Subcutaneous abdominal adipose tissue (tissue), 5 donors: ENCODE data around the gene CDA.

Experiments used
- H3K27ac ChIP-seq: one replicate; pipeline ENCODE4 v1.7.0; 2013; ENCODE audit warnings: low read depth, mild to moderate bottlenecking, inconsistent platforms, low read length, moderate library complexity
- H3K27me3 ChIP-seq, 5 donors: one replicate each; pipeline ENCODE4 v1.7.0; 2013; ENCODE audit warnings: low read length in 5 of 5, inconsistent platforms in 1 of 5; ENCODE audit not compliant: control insufficient read depth in 5 of 5, insufficient read depth in 4 of 5
- H3K36me3 ChIP-seq, 5 donors: one replicate each; pipeline ENCODE4 v1.7.0; 2013; ENCODE audit warnings: low read length in 5 of 5; ENCODE audit not compliant: control insufficient read depth in 5 of 5, insufficient read depth in 5 of 5
- H3K4me1 ChIP-seq, 5 donors: one replicate each; pipeline ENCODE4 v1.7.0; 2013; ENCODE audit warnings: low read length in 5 of 5, mild to moderate bottlenecking in 3 of 5, moderate library complexity in 1 of 5; ENCODE audit not compliant: control insufficient read depth in 5 of 5, insufficient read depth in 5 of 5
- H3K4me3 ChIP-seq, 5 donors: one replicate each; pipeline ENCODE4 v1.7.0; 2013; ENCODE audit warnings: low read length in 5 of 5, low read depth in 1 of 5
- H3K9ac ChIP-seq, 5 donors: one replicate each; pipeline ENCODE4 v1.7.0; 2013; ENCODE audit warnings: low read length in 5 of 5, mild to moderate bottlenecking in 4 of 5, moderate library complexity in 3 of 5
- H3K9me3 ChIP-seq, 5 donors: one replicate each; pipeline ENCODE4 v1.7.0; 2013; ENCODE audit warnings: low read length in 5 of 5; ENCODE audit not compliant: control insufficient read depth in 5 of 5
- donor health status: healthy.
- donor health status: healthy.
- donor health status: healthy.
- donor health status: healthy.
- donor health status: healthy.

CDA gene

DNA sequence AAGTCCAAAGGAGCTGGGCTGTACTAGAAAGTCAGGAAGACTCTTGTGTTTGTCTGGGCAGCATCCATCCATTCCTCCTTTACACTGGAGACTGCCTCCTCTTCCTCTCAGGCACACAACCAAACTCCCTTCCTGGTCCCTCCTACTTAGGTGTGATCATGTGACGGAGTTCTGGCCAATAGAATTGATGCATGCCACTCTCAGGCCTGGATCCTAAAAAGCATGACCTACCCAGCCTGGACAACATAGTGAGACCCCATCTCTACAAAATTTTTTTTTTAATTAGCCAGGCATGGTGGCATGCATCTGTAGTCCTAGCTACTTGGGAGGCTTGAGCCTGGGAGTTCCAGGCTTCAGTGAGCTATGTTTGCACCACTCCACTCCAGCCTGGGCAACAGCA, 27.9 kb upstream of the CDA start:
- H3K4me3 ChIP-seq = no peak overlapping the region
- peaks cover 0 to 7% (median 0%) of the 10 kb centered on the region in 5 donors for H3K4me1 ChIP-seq
- H3K36me3 ChIP-seq = no peaks in the 10 kb centered on the region
- H3K27ac ChIP-seq = no peak overlapping the region
- H3K27me3 ChIP-seq = peaks cover 2 to 27% (median 11%) of the 10 kb centered on the region in 5 donors
- H3K9me3 ChIP-seq = no peaks in the 10 kb centered on the region
- H3K9ac ChIP-seq = no peak overlapping the region

DNA sequence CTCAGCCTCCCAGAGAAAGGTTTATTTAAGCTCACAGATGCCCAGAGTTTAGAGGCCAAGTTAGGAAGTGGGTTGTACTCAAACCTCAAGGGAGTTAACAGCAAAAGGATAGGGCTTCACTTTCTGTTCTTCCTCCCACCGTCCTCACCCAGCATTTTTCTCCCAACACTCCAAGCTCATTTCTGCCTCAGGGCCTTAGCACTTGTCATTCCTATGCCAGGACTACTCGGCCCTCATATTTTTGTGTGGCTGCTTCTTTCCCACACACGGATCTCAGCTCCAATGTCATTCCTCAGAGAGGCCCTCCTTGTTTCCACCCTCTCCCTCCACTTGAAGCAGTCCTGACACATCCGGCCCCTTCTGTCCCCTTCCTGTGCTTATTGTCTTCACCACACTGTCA, 23.7 kb upstream of the CDA start:
- no peak overlapping the region for H3K27ac ChIP-seq
- peaks cover 8 to 24% (median 14%) of the 10 kb centered on the region in 5 donors for H3K27me3 ChIP-seq
- H3K4me1 ChIP-seq = no peaks in the 10 kb centered on the region
- H3K9ac ChIP-seq = no peak overlapping the region
- H3K9me3 ChIP-seq = no peaks in the 10 kb centered on the region
- no peaks in the 10 kb centered on the region for H3K36me3 ChIP-seq
- H3K4me3 ChIP-seq = no peak overlapping the region

DNA sequence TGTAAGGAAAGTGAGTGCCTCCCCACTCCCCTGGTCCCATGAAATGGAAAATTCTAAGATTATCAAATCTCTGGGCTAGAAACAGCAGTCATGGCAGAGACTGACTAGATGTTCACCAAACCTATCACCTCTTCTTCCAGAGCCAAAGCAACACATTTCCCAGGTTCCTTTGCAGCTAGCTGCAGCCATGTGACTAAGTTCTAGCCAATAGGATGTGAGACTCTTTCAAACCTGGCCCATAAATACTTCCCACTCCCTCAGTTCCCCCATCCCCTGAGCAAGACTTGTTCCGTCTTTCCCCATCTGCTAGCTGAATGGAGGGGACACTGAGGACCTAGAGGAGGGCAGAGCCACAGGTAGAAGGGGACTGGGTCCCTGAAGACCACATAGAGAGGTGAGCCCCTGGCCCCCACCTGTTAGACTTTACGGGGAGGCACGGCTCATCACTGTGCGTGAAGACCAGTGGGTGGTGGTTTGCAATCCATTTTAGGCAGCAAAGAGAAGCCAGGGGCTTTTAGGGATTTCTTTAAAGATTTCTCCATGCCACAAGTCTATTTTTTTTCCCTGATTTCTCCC, 19.3 kb upstream of the CDA start:
- peaks cover 6 to 14% (median 11%) of the 10 kb centered on the region in 5 donors for H3K27me3 ChIP-seq
- no peak overlapping the region for H3K27ac ChIP-seq
- H3K9me3 ChIP-seq = peaks cover 0 to 7% (median 4%) of the 10 kb centered on the region in 5 donors
- H3K4me1 ChIP-seq = no peaks in the 10 kb centered on the region
- H3K36me3 ChIP-seq = no peaks in the 10 kb centered on the region
- H3K9ac ChIP-seq = no peak overlapping the region
- no peak overlapping the region for H3K4me3 ChIP-seq

- H3K27me3 ChIP-seq = peaks cover 6 to 15% (median 13%) of the 10 kb centered on the region in 5 donors
- H3K27ac ChIP-seq = no peak overlapping the region
- H3K4me1 ChIP-seq = no peaks in the 10 kb centered on the region
- peaks cover 0 to 7% (median 4%) of the 10 kb centered on the region in 5 donors for H3K9me3 ChIP-seq
- H3K36me3 ChIP-seq = no peaks in the 10 kb centered on the region
- H3K4me3 ChIP-seq = no peak overlapping the region
- H3K9ac ChIP-seq = no peak overlapping the region
Observed at GRCh38 chr1:20571427-20571826, 17.5 kb upstream of the CDA start.

- no peak overlapping the region for H3K9ac ChIP-seq
- peaks cover 6 to 15% (median 13%) of the 10 kb centered on the region in 5 donors for H3K27me3 ChIP-seq
- H3K36me3 ChIP-seq = no peaks in the 10 kb centered on the region
- H3K4me1 ChIP-seq = no peaks in the 10 kb centered on the region
- peaks cover 0 to 7% (median 4%) of the 10 kb centered on the region in 5 donors for H3K9me3 ChIP-seq
- no peak overlapping the region for H3K4me3 ChIP-seq
- no peak overlapping the region for H3K27ac ChIP-seq
Observed at GRCh38 chr1:20573987-20574386, 14.9 kb upstream of the CDA start.

GRCh38 chr1:20574686-20575540, 14.0 kb upstream of the CDA start:
- no peak overlapping the region for H3K27ac ChIP-seq
- H3K9me3 ChIP-seq = peaks cover 0 to 7% (median 4%) of the 10 kb centered on the region in 5 donors

GRCh38 chr1:20575541-20576336, 13.2 kb upstream of the CDA start:
- Histone ChIP-seq H3K27me3 (peaks cover 0 to 9% (median 8%) of the 10 kb centered on the region in 5 donors), H3K9me3 (peaks cover 0 to 7% (median 4%) of the 10 kb centered on the region in 5 donors), H3K36me3 (no peaks in the 10 kb centered on the region), H3K4me3 (no peak overlapping the region), H3K9ac (no peak overlapping the region), H3K4me1 (no peaks in the 10 kb centered on the region), H3K27ac (no peak overlapping the region)

More at GRCh38 chr1:20574686-20575540, 14.0 kb upstream of the CDA start:
- Histone ChIP-seq H3K36me3 (no peaks in the 10 kb centered on the region), H3K27me3 (peaks cover 0 to 9% (median 9%) of the 10 kb centered on the region in 5 donors), H3K9ac (no peak overlapping the region), H3K4me3 (no peak overlapping the region), H3K4me1 (no peaks in the 10 kb centered on the region)

DNA sequence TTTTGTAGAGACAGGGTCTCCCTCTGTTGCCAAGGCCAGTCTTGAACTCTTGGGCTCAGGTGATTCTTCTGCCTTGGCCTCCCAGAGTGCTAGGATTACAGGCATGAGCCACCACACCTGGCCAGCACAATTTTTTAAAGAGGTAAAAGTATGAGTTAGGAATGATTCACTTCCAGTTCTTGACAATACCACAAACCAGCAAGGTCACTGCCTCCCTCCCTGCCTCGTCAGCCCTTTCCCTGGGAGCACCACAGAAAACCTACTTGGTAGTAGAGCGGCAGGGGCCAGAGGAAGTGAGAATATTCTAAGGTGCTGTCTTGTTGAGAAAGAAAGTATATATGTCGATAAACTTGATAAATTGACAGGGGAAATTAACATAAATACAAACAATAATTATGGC, 10.8 kb upstream of the CDA start:
- H3K36me3 ChIP-seq = no peaks in the 10 kb centered on the region
- H3K27ac ChIP-seq = no peak overlapping the region
- no peak overlapping the region for H3K4me3 ChIP-seq
- H3K27me3 ChIP-seq = peaks cover 0 to 8% (median 5%) of the 10 kb centered on the region in 5 donors
- H3K9ac ChIP-seq = no peak overlapping the region
- H3K4me1 ChIP-seq = no peaks in the 10 kb centered on the region
- no peaks in the 10 kb centered on the region for H3K9me3 ChIP-seq

DNA sequence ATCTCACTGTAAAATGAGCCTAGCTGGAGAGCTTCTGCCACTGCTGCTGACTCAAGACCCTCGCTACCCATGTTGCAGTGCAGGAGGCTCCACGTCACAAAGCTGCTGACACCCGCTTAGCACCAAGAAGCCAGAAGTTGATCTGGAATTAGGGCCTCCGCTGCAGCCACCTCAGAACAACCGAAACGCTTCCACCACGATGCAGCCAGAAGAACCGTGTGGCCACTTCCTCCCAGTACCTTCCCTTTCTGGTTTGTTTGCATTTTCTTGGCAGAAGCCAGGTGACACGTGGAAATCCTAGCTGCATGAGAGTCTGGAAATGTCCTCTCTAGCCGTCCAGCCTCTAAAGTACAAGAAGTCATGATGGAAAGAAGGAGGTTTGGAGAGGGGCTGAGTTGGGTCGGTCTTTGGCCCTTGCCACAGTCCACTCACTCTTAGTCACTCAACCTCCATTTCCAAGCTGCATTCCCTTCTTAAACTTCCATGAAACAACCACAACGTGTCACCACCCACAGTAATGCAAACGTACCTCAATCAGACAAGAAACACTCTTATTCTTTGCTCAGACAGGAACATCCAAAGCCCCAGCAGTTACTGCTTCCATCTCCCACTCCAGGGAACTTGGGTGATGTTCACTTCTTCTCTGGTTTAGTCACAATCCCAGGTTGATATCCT, 10.0 kb upstream of the CDA start:
- Histone ChIP-seq H3K9ac (no peak overlapping the region), H3K9me3 (no peaks in the 10 kb centered on the region), H3K4me1 (no peaks in the 10 kb centered on the region), H3K27ac (no peak overlapping the region), H3K36me3 (no peaks in the 10 kb centered on the region), H3K27me3 (peaks cover 0 to 4% (median 4%) of the 10 kb centered on the region in 5 donors), H3K4me3 (no peak overlapping the region)
